HepG2 (cell line): ENCODE data around the gene NFKBIA. TPM values are rescaled to one million over a fixed set of nuclear protein-coding genes. Genes with fewer than 3 reads are reported as not detected.

Source experiments
- AHR ChIP-seq: IDR thresholded peaks from 2 replicates; pipeline ENCODE4 v1.6.1; 2018; ENCODE audit warnings: missing genetic modification reagents, missing compliant biosample characterization
- KDM3A ChIP-seq: IDR thresholded peaks from 2 replicates; pipeline ENCODE4 v1.6.1; 2018; ENCODE audit warnings: low read depth, missing compliant biosample characterization
- KLF6 ChIP-seq: IDR thresholded peaks from 2 replicates; pipeline ENCODE4 v1.8.0; 2016; ENCODE audit warnings: missing biosample characterization, missing genetic modification reagents
- RCOR2 ChIP-seq: IDR thresholded peaks from 2 replicates; pipeline ENCODE4 v1.6.1; 2016; ENCODE audit warnings: missing biosample characterization, missing genetic modification reagents
- SRF ChIP-seq: IDR thresholded peaks from 2 replicates; pipeline ENCODE4 v1.6.1; 2011; ENCODE audit warnings: mild to moderate bottlenecking, low read depth, low read length, moderate library complexity
- SRY ChIP-seq: sonication (generic); formaldehyde crosslinking; IDR thresholded peaks from 2 replicates; pipeline ENCODE4 v1.8.0; 2022; ENCODE audit warnings: mild to moderate bottlenecking, missing genetic modification reagents
- TCF12 ChIP-seq, 2 experiments: fragments of 450-650 bp in 1 of 2; sonication (generic) in 1 of 2; formaldehyde crosslinking in 1 of 2; IDR thresholded peaks; 2 replicates each; pipeline versions ENCODE4 v1.6.1 to v1.8.0; 2017 to 2022; ENCODE audit warnings: antibody characterized with exemption in 1 of 2, mild to moderate bottlenecking in 1 of 2, missing genetic modification reagents in 1 of 2, moderate library complexity in 1 of 2
- THYN1 ChIP-seq: sonication (generic); formaldehyde crosslinking; IDR thresholded peaks from 2 replicates; pipeline ENCODE4 v1.8.1; 2023; ENCODE audit warnings: low read depth, mild to moderate bottlenecking, moderate library complexity, missing genetic modification reagents, borderline replicate concordance
- YEATS2 ChIP-seq: sonication (generic); formaldehyde crosslinking; IDR thresholded peaks from 2 replicates; pipeline ENCODE4 v1.4.0; 2020; ENCODE audit warnings: missing genetic modification reagents, borderline replicate concordance
- ZFP36L2 ChIP-seq: sonication (generic); formaldehyde crosslinking; IDR thresholded peaks from 2 replicates; pipeline ENCODE4 v1.4.0; 2020; ENCODE audit warnings: missing genetic modification reagents
- ZFYVE20 ChIP-seq: sonication (generic); formaldehyde crosslinking; IDR thresholded peaks from 2 replicates; pipeline ENCODE4 v1.8.0; 2023; ENCODE audit warnings: low read depth, mild to moderate bottlenecking, moderate library complexity, missing genetic modification reagents, borderline replicate concordance
- ZNF101 ChIP-seq: sonication (generic); formaldehyde crosslinking; IDR thresholded peaks from 2 replicates; pipeline ENCODE4 v1.4.0; 2020; ENCODE audit warnings: mild to moderate bottlenecking, low read depth, missing genetic modification reagents, borderline replicate concordance
- ZNF326 ChIP-seq: sonication (generic); formaldehyde crosslinking; IDR thresholded peaks from 2 replicates; pipeline ENCODE4 v1.4.0; 2020; ENCODE audit warnings: missing genetic modification reagents, borderline replicate concordance
- ZNF367 ChIP-seq: sonication (generic); formaldehyde crosslinking; IDR thresholded peaks from 2 replicates; pipeline ENCODE4 v1.4.0; 2020; ENCODE audit warnings: missing genetic modification reagents, borderline replicate concordance
- ZNF407 ChIP-seq: sonication (generic); formaldehyde crosslinking; IDR thresholded peaks from one replicate; pipeline ENCODE4 v1.5.1; 2020; ENCODE audit warnings: mild to moderate bottlenecking, missing genetic modification reagents; ENCODE audit errors: not compliant biosample characterization
- ZNF607 ChIP-seq: sonication (generic); formaldehyde crosslinking; IDR thresholded peaks from 2 replicates; pipeline ENCODE4 v1.5.1; 2020; ENCODE audit warnings: missing genetic modification reagents, mild to moderate bottlenecking, borderline replicate concordance
- ZNF674 ChIP-seq: sonication (generic); formaldehyde crosslinking; IDR thresholded peaks from 2 replicates; pipeline ENCODE4 v1.5.0; 2020; ENCODE audit warnings: low read depth, mild to moderate bottlenecking, missing genetic modification reagents
- ZNF850 ChIP-seq: sonication (generic); formaldehyde crosslinking; conservative IDR thresholded peaks from 2 replicates; pipeline ENCODE4 v1.9.0; 2021; ENCODE audit warnings: mild to moderate bottlenecking, missing genetic modification reagents
- polyA plus RNA-seq, 8 experiments: library from polyadenylated mRNA; depleted of rRNA in 3 of 8; stranded (reverse) in 7 of 8; unstranded in 1 of 8; fragments of >200 nt; fragmentation: Illumina TruSeq in 4 of 8; extraction: Trizol in 4 of 8; gene quantifications; 2 replicates each; pipeline versions ENCODE4 v1.2.1 to v1.2.3, GENCODE V29; 2011 to 2016; ENCODE audit warnings: low read depth in 4 of 8, missing spikeins in 1 of 8, mixed read lengths in 1 of 8; ENCODE audit not compliant: insufficient read depth in 1 of 8
- total RNA-seq, 5 experiments: library from RNA; depleted of rRNA; stranded (reverse); fragments of >200 nt; fragmentation: Illumina TruSeq; extraction: Trizol; gene quantifications; 2 replicates each; pipeline ENCODE4 v1.2.3, GENCODE V29; 2016; ENCODE audit warnings: low read depth in 1 of 5
- TF ChIP-seq, protein P1 (sequence below): sonication (generic); formaldehyde crosslinking; IDR thresholded peaks from 2 replicates; pipeline ENCODE4 v1.8.0; 2022; ENCODE audit warnings: low read depth, missing genetic modification reagents

The NFKBIA gene
- total and polyA plus RNA-seq, 2 of the 13 experiments (the other 11 are each of a cell fraction or from before 2014, with no cell fraction given), result 197 to 319 TPM

DNA sequence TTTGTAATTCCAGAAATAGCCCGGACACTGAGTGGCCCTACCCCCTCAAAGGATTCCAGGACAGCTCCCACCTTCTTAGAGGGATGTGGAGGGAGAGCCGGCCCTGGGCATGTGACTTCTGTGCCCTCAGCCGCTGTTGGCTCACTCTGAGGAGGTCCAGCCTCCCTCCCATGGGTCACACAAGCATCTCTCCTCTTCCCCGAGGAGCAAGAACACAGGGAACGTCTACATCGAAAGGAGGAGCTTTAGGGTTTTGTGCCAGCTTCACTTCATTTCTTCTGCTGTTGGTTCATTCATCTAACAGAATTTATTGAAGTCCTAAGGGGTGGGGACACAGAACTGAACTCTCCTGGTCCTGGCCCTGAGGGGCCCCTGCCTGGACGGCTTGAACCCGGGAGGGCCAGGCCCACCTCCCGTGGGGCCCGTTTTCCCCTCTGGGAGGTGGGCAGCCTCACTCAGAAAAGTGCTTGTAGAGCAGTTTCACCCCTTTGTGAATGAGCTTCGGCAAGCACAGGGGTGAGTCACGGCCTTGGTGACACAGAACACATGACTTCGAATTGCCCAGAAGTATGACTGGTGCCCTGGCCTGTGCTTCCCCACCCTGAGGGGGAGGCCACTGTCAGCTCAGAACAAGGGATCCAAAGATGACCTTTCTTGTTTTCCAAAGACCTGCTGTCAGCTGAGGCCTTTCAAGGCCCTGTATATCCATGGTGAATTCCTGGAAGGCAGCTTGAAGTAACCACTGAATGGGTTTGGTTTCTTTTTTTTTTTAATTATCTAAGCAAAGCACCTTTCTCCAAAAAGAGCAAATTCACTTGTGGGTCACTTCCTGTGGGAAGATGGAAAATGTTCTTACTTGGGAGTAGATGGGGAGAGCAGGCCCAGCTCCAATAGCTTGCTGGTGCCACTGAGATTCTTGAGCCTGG is 39.2 kb downstream of the NFKBIA start (continued):
- no peak for TF ChIP-seq ZNF101
- peak; percentile 61 for TF ChIP-seq AHR (CRISPR knock-in tag)
- TF ChIP-seq ZNF407 (CRISPR knock-in tag), result no peak
- TF ChIP-seq ZNF850, result no peak; the same call in 1 of the 2 replicates
- TF ChIP-seq THYN1 (CRISPR knock-in tag), result no peak
- TF ChIP-seq ZNF326 (CRISPR knock-in tag), result no peak
- TF ChIP-seq, protein P1, sequence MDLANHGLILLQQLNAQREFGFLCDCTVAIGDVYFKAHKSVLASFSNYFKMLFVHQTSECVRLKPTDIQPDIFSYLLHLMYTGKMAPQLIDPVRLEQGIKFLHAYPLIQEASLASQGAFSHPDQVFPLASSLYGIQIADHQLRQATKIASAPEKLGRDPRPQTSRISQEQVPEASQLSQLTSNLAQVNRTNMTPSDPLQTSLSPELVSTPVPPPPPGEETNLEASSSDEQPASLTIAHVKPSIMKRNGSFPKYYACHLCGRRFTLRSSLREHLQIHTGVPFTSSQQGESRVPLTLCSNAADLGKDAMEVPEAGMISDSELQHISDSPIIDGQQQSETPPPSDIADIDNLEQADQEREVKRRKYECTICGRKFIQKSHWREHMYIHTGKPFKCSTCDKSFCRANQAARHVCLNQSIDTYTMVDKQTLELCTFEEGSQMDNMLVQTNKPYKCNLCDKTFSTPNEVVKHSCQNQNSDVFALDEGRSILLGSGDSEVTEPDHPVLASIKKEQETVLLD, result no peak
- TF ChIP-seq ZNF607, result peak; percentile 98
- peak; percentile 97; the same call in 1 of the 2 replicates for TF ChIP-seq SRY
- TF ChIP-seq ZFP36L2 (CRISPR knock-in tag), result no peak; the same call in 1 of the 2 replicates
- no peak for TF ChIP-seq ZNF674
- 0 out of 2 replicates have a peak, but pooled peaks have one; percentile 13 for TF ChIP-seq ZNF367
- TF ChIP-seq RCOR2 (CRISPR knock-in tag), result peak; percentile 89
- TF ChIP-seq KDM3A (CRISPR knock-in tag), result peak; percentile 98
- peak; percentile 85; the same call in 1 of the 2 replicates for TF ChIP-seq YEATS2 (CRISPR knock-in tag)
- TF ChIP-seq ZFYVE20 (CRISPR knock-in tag), result no peak
- no peak for TF ChIP-seq SRF
- no peak for TF ChIP-seq TCF12 (IDR thresholded peaks at IDR 0.05)
- no peak for TF ChIP-seq TCF12 (CRISPR knock-in tag; IDR thresholded peaks at IDR 0.05)
- TF ChIP-seq KLF6 (CRISPR knock-in tag), result peak; percentile 97
